HepG2 (cell line): ENCODE results near the gene SBK3. TPM values are rescaled to one million over a fixed set of nuclear protein-coding genes. Genes with fewer than 3 reads are reported as not detected.

Source experiments
- ATAC-seq: fragments of 200-7000 bp; cut with Tn5 transposase; 3 replicates; pipeline ENCODE4 v1.9.1; 2020; ENCODE audit warnings: mild to moderate bottlenecking, moderate library complexity
- BruUV-seq: library from RNA; stranded (reverse); fragments of 400-500 nt; replicated peaks from 2 replicates; lab custom pipeline; 2021; lab: Mats Ljungman, UMichigan
- CTCF ChIA-PET: fragments of 300-600 bp; formaldehyde crosslinking; extraction: SDS; loops from one replicate; lab custom pipeline; 2021; ENCODE audit warnings: low total read pairs, inconsistent platforms, low intra/inter-chr PET ratio; lab: Yijun Ruan, JAX
- POLR2A ChIA-PET: fragments of 350-600 bp; sonication (Branson Sonifier 250); formaldehyde crosslinking; loops from one replicate; lab custom pipeline; 2020; ENCODE audit warnings: antibody characterized with exemption, inconsistent platforms; lab: Yijun Ruan, JAX
- DNase-seq: peaks from one replicate; pipeline ENCODE4 v3.0.0-alpha.2; 2015; ENCODE audit warnings: low spot score
- FAIRE-seq: peaks from 3 replicates; lab custom pipeline; 2011; peaks lifted over from hg19 to GRCh38; lab: Jason Lieb, UNC
- H2AFZ ChIP-seq: one replicate; pipeline ENCODE4 v1.6.1; 2011; ENCODE audit warnings: low read length, inconsistent platforms
- H3K27ac ChIP-seq: fragments of 300-600 bp; 3 replicates; pipeline ENCODE4 v1.8.0; 2011; ENCODE audit warnings: mixed run types, mild to moderate bottlenecking, mixed read lengths, low read length, inconsistent platforms; ENCODE audit not compliant: insufficient read depth; ENCODE audit errors: extremely low read length
- H3K27me3 ChIP-seq, 2 experiments: fragments of 200-600 bp in 1 of 2; 2 replicates in 1 of 2; 3 replicates in 1 of 2; pipeline versions ENCODE4 v1.6.0 to v1.8.0; 2011; ENCODE audit warnings: low read length in 2 of 2, mild to moderate bottlenecking in 2 of 2, moderate library complexity in 2 of 2, inconsistent platforms in 1 of 2; ENCODE audit not compliant: insufficient read depth in 2 of 2, control insufficient read depth in 1 of 2
- H3K36me3 ChIP-seq, 2 experiments: fragments of 200-600 bp in 1 of 2; replicated peaks in 1 of 2; 2 replicates in 1 of 2; 3 replicates in 1 of 2; pipeline versions ENCODE4 v1.5.1 to v1.8.0; 2011; ENCODE audit warnings: low read length in 2 of 2, inconsistent platforms in 1 of 2; ENCODE audit not compliant: insufficient read depth in 2 of 2, control insufficient read depth in 1 of 2
- H3K4me1 ChIP-seq: 2 replicates; pipeline ENCODE4 v1.5.1; 2012; ENCODE audit warnings: low read length, inconsistent platforms; ENCODE audit not compliant: insufficient read depth
- H3K4me2 ChIP-seq: 2 replicates; pipeline ENCODE4 v1.6.0; 2011; ENCODE audit warnings: low read depth, low read length, inconsistent platforms
- H3K4me3 ChIP-seq, 3 experiments: fragments of 200-600 bp in 1 of 3; sonication (generic), shearing (Covaris generic) in 1 of 3; replicated peaks in 1 of 3; 2 replicates each; pipeline ENCODE4 v1.5.1; 2011 to 2016; ENCODE audit warnings: low read length in 3 of 3, inconsistent platforms in 2 of 3, low read depth in 2 of 3, mild to moderate bottlenecking in 2 of 3, control low read depth in 1 of 3, mixed read lengths in 1 of 3; ENCODE audit not compliant: insufficient read depth in 1 of 3
- H3K79me2 ChIP-seq: one replicate; pipeline ENCODE4 v1.6.1; 2011; ENCODE audit warnings: low read length, inconsistent platforms; ENCODE audit not compliant: insufficient read depth
- H3K9ac ChIP-seq: 2 replicates; pipeline ENCODE4 v1.6.0; 2011; ENCODE audit warnings: mild to moderate bottlenecking, low read depth, low read length, inconsistent platforms; ENCODE audit not compliant: insufficient read depth
- H3K9me3 ChIP-seq: 2 replicates; pipeline ENCODE4 v1.5.1; 2012; ENCODE audit warnings: mild to moderate bottlenecking, low read length
- H4K20me1 ChIP-seq: 2 replicates; pipeline ENCODE4 v1.6.0; 2011; ENCODE audit warnings: inconsistent platforms, mild to moderate bottlenecking, low read length, moderate library complexity; ENCODE audit not compliant: insufficient read depth
- BHLHE40 ChIP-seq: IDR thresholded peaks from 2 replicates; pipeline ENCODE4 v1.6.1; 2011; ENCODE audit warnings: low read length, improper control_type of control experiment
- STAG1 ChIP-seq: sonication (generic); formaldehyde crosslinking; IDR thresholded peaks from 2 replicates; pipeline ENCODE4 v1.4.0; 2020; ENCODE audit warnings: missing genetic modification reagents
- TMF1 ChIP-seq: sonication (generic); formaldehyde crosslinking; IDR thresholded peaks from 2 replicates; pipeline ENCODE4 v1.8.1; 2022; ENCODE audit warnings: low read depth, missing genetic modification reagents
- ZNF354B ChIP-seq: sonication (generic); formaldehyde crosslinking; IDR thresholded peaks from 2 replicates; pipeline ENCODE4 v1.8.0; 2022; ENCODE audit warnings: mild to moderate bottlenecking, missing genetic modification reagents
- WGBS: methylation state at CpG from one replicate; pipeline ENCODE4 v1.1.6; 2017; ENCODE audit warnings: low lambda C conversion rate; 5-methylcytosine and 5-hydroxymethylcytosine counted together
- in situ Hi-C: cut with HindIII; loops from 2 replicates; pipeline ENCODE4 v1.10.0; 2017; ENCODE audit warnings: low pct_unique_long_range_greater_than_20kb; ENCODE audit not compliant: extremely low pct_ligation_motif_present
- intact Hi-C: fragments of 100-400 bp; cut with micrococcal nuclease; formaldehyde crosslinking; loops from one replicate; pipeline ENCODE4 v1.10.0; 2022; ENCODE audit not compliant: unreplicated experiment
- polyA plus RNA-seq, 8 experiments: library from polyadenylated mRNA; depleted of rRNA in 3 of 8; stranded (reverse) in 7 of 8; unstranded in 1 of 8; fragments of >200 nt; fragmentation: Illumina TruSeq in 4 of 8; extraction: Trizol in 4 of 8; gene quantifications; 2 replicates each; pipeline versions ENCODE4 v1.2.1 to v1.2.3, GENCODE V29; 2011 to 2016; ENCODE audit warnings: low read depth in 4 of 8, missing spikeins in 1 of 8, mixed read lengths in 1 of 8; ENCODE audit not compliant: insufficient read depth in 1 of 8
- total RNA-seq, 5 experiments: library from RNA; depleted of rRNA; stranded (reverse); fragments of >200 nt; fragmentation: Illumina TruSeq; extraction: Trizol; gene quantifications; 2 replicates each; pipeline ENCODE4 v1.2.3, GENCODE V29; 2016; ENCODE audit warnings: low read depth in 1 of 5
- TF ChIP-seq, protein P1 (sequence below): sonication (generic); formaldehyde crosslinking; IDR thresholded peaks from 2 replicates; pipeline ENCODE4 v1.4.0; 2020; ENCODE audit warnings: low read depth, missing genetic modification reagents

The SBK3 gene
- total and polyA plus RNA-seq, 2 of the 13 experiments (the other 11 are each of a cell fraction or from before 2014, with no cell fraction given), result 0.66 to 0.77 TPM

DNA sequence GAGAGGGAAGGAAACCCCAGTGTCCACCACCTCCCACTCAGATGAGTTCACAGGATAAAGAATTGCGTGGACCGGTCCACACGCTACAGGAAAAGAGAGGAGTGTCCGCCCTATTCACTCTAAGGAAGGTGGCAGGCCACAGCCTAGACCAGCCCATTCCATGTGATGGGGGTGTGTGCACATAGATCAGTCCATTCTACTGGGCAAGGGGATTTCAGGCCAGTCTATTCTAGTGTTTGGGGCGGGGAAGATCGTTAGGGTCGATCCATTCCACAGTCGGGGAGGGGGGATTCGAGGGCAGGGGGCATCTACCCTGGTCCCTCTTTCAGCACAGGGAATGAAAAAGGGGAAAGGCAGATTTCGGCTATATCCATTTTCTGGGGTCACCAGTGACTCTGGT, 46.2 kb upstream of the SBK3 start:
- CTCF ChIA-PET, result no interaction called here
- Histone ChIP-seq H3K79me2 (no peaks in the 10 kb centered on the region), H4K20me1 (no peaks in the 10 kb centered on the region), H3K4me2 (no peak overlapping the region), H3K9ac (no peak overlapping the region), H3K36me3 (peaks cover 9 to 22% of the 10 kb centered on the region in 2 experiments; a peak in 4 of 5 replicates), H3K9me3 (no peaks in the 10 kb centered on the region), H2AFZ (no peak overlapping the region), H3K27me3 (no peaks in the 10 kb centered on the region), H3K4me1 (peaks cover 6% of the 10 kb centered on the region; the same call in 1 of the 2 replicates), H3K27ac (no peak overlapping the region), H3K4me3 (no peak overlapping the region)
- no TSS peak for BruUV-seq
- POLR2A ChIA-PET, result no interaction called here
- intact Hi-C loops, result no loop called here
- DNase-seq (no peak), FAIRE-seq (no peak), ATAC-seq (no peak)
- whole genome bisulfite sequencing, result 88% methylated on average over 8 of the region's 10 CpGs
- TF ChIP-seq STAG1 (CRISPR knock-in tag) (no peak), ZNF354B (CRISPR knock-in tag) (no peak), TMF1 (CRISPR knock-in tag) (no peak), BHLHE40 (peak; percentile 57; the same call in 1 of the 2 replicates)
- TF ChIP-seq, protein P1, sequence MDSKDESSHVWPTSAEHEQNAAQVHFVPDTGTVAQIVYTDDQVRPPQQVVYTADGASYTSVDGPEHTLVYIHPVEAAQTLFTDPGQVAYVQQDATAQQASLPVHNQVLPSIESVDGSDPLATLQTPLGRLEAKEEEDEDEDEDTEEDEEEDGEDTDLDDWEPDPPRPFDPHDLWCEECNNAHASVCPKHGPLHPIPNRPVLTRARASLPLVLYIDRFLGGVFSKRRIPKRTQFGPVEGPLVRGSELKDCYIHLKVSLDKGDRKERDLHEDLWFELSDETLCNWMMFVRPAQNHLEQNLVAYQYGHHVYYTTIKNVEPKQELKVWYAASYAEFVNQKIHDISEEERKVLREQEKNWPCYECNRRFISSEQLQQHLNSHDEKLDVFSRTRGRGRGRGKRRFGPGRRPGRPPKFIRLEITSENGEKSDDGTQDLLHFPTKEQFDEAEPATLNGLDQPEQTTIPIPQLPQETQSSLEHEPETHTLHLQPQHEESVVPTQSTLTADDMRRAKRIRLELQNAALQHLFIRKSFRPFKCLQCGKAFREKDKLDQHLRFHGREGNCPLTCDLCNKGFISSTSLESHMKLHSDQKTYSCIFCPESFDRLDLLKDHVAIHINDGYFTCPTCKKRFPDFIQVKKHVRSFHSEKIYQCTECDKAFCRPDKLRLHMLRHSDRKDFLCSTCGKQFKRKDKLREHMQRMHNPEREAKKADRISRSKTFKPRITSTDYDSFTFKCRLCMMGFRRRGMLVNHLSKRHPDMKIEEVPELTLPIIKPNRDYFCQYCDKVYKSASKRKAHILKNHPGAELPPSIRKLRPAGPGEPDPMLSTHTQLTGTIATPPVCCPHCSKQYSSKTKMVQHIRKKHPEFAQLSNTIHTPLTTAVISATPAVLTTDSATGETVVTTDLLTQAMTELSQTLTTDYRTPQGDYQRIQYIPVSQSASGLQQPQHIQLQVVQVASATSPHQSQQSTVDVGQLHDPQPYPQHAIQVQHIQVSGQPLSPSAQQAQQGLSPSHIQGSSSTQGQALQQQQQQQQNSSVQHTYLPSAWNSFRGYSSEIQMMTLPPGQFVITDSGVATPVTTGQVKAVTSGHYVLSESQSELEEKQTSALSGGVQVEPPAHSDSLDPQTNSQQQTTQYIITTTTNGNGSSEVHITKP (CRISPR knock-in tag), result peak; percentile 84
- in situ Hi-C loops, result no loop called here
